Measurements from ENCODE around the gene CDK11B.

DNA sequence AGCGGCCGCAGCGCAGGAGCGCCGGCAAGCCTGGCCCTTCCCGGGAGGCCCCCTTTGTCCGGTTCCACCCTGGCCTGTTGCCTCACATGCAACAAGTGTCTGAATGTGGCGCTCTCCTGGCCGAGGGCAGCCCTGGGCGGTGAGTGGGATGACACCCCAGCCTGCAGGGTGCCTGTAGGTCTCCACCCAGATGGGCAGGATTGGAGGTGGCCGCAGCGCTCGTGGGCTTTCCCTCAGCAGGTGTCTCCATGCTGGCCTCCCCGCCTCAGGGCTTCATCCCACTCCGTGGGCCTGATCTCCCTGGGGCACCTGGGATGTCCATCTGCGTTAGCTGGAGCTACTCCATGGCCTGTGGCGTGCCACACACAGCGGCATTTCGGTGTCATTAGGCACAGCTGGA lies 42.0 kb downstream of the CDK11B start:
- TF ChIP-seq, protein P1, sequence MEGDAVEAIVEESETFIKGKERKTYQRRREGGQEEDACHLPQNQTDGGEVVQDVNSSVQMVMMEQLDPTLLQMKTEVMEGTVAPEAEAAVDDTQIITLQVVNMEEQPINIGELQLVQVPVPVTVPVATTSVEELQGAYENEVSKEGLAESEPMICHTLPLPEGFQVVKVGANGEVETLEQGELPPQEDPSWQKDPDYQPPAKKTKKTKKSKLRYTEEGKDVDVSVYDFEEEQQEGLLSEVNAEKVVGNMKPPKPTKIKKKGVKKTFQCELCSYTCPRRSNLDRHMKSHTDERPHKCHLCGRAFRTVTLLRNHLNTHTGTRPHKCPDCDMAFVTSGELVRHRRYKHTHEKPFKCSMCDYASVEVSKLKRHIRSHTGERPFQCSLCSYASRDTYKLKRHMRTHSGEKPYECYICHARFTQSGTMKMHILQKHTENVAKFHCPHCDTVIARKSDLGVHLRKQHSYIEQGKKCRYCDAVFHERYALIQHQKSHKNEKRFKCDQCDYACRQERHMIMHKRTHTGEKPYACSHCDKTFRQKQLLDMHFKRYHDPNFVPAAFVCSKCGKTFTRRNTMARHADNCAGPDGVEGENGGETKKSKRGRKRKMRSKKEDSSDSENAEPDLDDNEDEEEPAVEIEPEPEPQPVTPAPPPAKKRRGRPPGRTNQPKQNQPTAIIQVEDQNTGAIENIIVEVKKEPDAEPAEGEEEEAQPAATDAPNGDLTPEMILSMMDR (IDR thresholded peaks at IDR 0.05) = no peak
- TF ChIP-seq POLR2A (IDR thresholded peaks at IDR 0.05) (no peak), EP300 (IDR thresholded peaks at IDR 0.05) (no peak)

Data from ovary (tissue), 3 donors.